GM19468 (cell line): Measurements from ENCODE around the gene CDON.
A peak's percentile ranks its signal among the peaks of the same experiment; 100 is the strongest.
"Not testable (repeated sequence)": the region's sequence is repeated elsewhere in the genome, so short reads cannot be mapped to it uniquely, and the experiment has no call there.

ENCODE experiments used
- ATAC-seq: cut with Tn5 transposase; IDR thresholded peaks from one replicate; pipeline ENCODE4 v1.9.1; 2021; ENCODE audit warnings: mild to moderate bottlenecking, moderate library complexity, moderate number of reproducible peaks; ENCODE audit not compliant: unreplicated experiment; ENCODE audit errors: extremely low read depth

The CDON gene

DNA sequence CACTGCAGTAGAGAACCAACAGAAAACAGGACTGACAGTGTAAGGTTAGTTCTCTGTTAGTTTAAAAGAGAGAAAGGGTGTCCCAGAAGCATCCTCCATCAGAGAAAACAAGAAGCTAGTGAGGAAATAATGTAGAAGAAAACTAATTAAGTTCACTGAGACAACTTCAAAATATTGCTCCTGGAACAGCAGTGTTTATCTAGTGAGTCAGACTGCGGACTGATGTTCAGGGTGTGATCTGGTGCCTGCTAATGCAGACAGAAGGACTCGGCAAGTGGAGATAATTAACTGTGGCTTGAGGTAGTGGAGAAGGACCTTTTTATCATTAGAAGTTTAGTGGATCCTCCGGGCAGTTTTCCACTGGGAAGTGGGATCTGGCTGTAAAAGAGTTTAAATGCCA is 55.4 kb downstream of the CDON start:
- no peak for ATAC-seq

DNA sequence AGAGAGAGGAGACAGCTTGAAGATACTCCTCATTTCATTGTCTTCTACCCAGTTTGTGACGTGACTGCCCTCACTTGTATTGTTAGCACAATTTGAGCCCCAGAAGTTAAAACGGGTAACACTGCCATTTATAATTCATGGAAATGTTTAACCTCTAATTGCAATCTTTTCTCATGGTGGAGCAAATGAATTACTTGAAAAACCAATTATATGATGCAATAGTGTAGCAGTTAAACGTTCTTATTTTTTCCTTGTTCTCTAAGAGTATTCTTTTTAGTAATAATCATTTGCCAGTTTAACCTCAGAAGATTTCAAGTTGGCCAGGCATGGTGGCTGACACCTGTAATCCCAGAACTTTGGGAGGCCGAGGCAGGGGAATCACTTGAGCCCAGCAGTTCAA is 56.6 kb downstream of the CDON start:
- no peak for ATAC-seq

DNA sequence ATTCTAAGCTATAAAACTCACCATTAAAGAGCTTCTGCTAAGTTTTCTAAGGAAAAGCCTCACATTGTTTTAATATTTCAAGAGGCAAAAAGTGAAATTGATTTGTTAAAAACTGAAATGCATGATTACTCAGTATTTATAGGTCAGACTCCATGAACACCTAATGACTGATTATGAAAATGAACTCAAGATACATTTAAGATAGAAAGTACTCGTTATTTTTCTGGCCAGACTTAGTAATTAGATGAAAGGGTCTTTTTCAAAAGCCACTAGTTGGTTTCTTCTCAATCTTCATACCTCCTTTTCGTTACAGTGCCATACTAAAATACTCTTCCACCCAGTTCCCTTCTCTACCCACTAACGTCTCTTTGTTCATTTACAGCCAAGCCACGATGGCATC is 60.5 kb downstream of the CDON start:
- no peak for ATAC-seq

DNA sequence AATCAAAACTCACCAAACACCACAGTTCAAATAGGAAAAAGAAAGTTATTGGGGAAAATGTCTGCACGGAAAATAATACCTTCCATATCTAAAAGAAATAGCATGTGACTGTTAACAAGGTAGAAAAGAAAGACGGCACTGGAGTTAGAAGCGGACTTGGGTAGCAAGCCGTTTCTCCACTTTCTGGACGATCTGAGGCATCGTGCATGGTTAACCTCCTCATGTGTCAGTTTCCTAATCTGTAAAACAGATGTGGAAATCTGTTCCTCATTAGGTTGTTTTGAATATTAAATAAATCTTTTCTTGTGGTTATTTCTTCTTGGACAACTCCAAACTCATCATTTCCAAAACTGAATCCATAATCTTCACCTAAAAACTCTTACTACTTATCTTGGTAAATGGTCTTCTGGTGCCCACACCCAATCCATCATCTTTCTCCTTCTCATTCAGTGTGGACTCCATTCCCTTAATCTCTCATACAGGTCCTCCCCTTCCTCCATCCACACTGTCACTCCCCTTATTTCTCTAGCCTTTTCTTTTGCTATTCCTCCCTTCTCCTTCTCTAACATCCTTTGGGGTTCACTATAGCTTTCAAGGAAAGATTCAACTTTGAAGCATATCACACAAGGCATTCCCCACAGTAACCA is 63.3 kb downstream of the CDON start:
- no peak for ATAC-seq

DNA sequence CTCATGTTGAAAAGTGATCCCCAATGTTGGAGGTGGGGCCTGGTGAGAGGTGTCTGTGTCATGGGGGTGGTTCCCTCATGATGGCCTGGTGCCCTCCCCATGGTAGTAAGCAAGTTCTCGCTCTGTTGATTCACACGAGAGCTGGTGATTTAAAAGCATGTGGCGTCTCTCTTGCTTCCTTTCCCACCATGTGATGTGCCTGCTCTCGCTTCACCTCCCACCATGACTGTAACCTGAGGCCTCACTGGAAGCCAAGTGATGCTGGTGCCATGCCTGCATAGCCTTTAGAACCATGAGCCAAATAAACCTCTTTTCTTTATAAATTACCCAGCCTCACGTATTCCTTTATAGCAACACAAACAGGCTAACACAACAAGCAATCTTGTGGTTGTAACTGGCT is 64.4 kb downstream of the CDON start:
- no peak for ATAC-seq

DNA sequence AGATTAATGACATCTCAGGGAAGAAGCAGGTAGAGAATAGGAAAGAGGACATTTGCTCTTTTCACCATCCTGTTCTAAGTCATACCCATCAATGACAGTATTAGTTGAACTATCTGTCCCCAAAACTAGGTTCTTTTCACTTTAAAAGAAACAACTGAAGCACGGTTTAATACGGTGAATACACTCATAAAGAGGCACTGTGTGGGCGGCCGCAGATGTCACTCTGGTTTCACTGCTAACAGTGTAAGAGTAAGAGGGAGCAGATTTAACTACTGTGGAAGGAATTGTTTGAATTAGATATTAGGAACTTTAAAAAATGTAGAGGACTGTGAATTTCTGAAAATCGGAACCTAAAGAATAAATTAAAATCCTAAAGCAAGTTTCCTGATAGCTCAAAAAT is 67.4 kb downstream of the CDON start:
- ATAC-seq = peak; percentile 39

DNA sequence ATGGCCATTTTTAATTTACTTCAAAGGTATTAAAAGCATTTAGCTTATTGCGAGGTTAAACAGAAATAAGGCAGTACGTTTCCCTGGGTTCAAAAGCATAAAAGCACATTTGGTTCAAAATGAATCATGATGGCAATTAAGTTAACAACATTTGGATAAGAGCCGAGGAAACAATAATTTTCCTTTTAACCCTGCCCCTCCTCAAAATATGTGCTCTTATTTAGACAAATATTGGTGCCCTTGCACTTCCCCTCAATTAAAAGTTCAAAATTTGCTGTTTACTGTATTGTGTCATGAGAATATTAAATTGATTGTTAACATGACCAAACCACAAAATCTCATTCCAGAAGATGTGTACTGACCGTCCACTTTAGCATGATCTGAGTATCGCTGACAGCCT is 68.2 kb downstream of the CDON start:
- no peak for ATAC-seq

DNA sequence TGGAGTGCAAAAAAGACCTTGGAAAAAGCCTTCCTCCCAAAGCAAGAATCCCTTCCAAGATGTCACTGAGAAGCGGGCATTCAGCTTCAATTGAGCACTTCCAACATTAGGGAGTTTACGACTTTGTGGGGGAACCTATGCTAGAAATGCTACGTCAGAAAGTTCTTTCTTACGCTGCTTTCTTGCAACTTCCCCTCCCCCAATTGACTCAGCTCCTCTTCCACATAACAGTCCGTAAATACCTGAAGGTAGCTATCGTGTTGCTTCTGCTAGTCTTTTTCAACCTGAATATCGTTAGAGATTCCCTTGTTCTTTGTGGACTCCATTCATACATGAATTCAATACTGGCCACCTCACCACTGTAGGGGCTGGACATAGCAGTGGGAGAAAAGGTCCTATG is 69.8 kb downstream of the CDON start:
- ATAC-seq = no peak

DNA sequence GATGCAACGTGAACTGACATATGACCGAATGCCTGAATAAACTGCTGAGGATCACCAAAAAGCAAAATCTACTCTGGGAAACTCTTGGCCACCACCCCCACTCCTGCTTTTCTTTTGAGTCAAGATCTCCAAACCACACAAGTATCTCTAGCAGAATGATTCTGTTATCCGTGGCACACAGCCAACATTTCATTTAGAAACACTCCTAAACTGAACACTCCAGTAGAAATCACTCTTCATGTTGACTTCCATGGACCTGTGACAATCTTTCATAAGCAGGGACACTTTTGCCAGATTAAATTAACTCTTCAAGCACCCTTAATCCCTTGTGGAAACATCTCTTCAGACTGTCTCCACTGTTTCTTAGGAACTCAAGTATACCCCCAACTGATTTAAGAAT is 72.4 kb downstream of the CDON start:
- no peak for ATAC-seq

DNA sequence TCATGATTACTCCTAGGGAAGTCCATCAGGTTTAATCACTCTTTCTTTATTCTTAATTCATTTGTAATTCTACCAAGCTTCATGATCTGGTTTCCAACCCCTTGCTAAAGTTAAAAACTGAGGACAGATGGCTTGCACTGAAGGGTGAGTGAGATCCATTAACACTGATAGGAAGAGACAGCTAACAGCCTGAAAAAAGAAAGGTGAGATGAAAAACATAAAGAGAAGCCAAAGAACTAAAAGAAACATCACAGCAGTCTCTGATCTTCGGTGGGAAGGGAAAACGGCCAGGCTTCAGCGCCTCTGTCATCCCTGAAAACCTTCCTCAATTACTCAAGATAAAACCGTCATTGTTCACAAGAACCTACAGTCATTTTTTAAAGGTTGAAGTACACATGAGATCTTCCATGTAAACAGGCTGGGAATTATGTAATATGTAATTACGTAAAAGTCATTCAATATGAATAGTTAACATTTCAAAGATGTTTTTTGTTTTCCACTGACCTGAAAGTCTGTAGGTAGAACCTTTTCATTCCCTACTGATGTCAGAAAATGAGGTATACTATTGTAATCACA is 75.5 kb downstream of the CDON start:
- no peak for ATAC-seq

DNA sequence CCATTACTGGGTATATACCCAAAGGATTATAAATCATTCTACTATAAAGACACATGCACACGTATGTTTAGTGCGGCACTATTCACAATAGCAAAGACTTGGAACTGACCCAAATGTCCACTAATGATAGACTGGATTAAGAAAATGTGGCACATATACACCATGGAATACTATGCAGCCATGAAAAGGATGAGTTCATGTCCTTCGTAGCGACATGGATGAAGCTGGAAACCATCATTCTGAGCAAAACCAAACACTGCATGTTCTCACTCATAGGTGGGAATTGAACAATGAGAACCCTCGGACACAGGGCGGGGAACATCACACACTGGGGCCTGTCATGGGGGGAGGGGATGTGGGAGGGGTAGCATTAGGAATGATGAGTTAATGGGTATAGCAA is 76.7 kb downstream of the CDON start:
- not testable (repeated sequence) for ATAC-seq

DNA sequence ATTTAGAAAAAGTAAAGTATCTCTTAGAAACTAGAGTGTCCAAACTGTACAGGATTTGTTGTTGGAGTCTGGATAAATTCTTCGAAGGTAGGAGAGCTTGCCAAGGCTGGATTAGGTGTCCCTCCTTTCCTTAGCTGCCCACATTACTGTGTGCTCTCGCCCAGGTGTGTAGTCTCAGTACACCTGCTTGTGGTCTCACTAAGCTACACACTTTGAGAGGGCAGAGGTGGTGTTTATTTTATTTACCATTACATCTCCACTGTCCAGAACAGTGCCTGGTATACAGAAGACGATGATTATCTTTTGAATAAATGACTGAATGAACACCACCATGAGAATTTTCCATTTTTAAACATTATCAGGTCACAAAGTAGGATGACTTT is 80.3 kb downstream of the CDON start:
- ATAC-seq = no peak

DNA sequence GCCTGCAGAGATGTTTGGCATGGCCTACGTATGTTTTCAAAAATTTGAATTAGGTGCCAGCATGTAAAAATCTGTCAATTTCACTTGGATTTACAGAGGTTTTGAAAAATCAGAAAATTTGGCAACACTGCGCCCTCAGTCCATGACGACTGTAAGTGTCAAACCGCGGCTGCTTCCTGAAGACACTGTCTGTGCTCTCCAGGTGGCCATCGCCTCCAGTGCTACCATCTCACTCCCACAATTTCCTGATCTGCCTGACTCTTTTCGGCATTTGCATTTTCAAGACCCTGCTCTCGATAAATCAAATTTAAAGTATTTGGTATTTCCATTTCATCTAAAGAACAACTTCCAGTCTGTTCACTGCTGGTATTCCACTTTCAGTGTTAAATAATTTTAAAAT is 82.2 kb downstream of the CDON start:
- no peak for ATAC-seq

DNA sequence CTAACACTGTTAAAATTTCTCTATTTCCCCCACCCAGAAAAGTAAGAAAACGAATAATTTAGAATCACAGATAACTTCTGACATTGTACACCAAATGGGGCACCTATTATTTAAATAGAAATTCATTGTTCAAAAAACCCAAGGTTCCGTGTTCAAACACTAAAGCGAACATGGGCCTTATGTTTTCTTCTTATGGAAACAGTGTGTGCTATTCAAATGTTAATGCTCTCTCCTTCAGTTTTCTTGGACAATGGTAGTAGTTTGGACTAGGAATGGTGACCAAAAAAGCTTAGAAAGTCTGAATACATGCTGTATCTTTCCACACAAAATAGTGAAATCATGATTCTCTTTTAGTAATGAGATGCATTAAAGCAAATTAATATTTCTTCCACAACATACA is 83.2 kb downstream of the CDON start:
- no peak for ATAC-seq

DNA sequence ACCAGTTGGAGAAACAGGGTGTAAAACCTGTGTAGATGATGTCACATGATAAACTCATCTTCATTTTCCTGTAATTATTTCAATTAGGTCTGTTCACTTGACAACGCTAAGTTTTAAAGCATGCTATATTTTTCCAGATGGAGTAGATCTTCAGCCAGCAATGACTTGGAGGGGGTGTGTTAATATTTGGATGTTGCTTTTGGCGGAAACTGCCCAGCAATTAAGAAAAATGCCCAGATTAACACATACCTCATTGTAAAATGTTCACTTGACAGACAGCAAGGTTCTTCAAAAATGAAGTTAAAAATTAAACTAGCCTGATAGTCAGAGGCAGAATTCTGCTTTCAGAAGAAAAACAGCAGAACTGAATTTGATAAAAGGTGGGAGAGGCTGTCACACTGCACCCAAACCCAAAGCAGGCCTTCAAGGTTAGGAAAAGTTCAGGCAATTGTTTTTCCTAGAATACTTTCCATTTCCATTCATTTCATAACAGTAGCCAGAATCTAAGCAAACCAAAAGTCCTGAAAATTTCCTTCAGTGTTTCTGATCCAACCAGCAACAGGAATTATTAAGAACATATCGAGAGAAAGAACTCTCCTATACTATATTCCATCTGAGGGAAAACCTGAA is 83.8 kb downstream of the CDON start:
- ATAC-seq = no peak

DNA sequence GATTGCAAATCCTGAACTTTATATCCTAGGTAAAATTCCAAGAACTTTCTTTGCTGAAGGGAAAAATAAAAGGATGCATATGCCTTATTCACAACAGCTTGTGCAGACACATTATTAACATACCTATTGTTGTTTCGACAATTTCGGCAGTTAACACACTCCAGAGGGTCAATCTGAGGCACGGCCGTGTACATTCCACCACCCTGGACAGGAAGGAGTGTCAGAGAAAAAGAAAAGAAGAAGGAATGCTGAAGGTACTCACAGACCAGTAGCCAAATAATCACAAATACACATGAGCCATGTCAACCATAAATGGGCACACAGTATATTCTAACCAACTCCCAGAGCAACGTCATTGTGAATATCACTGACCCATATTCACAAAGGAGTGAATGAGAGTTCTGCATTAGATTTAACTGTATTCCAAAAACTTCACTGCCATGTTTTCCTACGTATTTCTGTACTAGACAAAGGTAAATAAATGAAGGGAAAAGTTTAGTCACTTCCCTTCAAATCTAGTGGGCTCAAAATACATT is 84.4 kb downstream of the CDON start:
- ATAC-seq = no peak

DNA sequence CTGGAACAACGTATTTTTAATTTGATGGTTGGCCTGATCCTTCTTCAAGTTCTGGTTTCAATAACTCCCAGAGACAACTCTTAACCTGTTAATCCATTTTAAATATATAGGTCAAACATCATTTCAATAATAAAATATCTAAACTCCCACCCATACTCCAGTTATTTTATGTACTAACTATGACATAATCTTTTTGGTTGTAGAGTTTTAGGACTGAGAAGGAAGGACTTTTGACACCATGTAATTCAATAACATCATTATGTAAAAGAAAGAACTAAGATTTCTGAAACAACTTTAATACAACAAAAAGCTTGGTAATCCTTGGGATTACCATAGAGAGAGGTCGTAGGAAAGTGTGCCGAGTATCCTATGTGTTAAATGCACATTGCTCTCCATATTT is 85.3 kb downstream of the CDON start:
- ATAC-seq = no peak

DNA sequence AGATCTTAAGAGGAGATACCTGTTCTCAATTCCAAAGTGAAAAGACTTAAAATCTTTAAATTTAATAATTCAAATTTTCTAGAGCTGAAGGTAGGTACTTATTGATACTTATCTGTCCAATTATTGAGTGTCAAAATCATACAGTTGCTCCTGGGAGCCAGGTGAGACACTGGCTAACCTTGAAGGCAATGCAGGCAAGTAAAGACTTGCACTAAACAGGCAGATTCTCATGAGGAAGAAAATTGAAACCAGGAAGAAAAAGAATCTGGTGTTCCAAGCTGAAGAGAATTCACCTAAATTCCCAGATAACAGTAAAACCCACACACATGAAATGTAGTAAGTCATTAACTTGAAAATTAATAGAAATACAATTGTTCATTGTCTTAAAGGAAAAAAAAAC is 86.5 kb downstream of the CDON start:
- no peak for ATAC-seq

DNA sequence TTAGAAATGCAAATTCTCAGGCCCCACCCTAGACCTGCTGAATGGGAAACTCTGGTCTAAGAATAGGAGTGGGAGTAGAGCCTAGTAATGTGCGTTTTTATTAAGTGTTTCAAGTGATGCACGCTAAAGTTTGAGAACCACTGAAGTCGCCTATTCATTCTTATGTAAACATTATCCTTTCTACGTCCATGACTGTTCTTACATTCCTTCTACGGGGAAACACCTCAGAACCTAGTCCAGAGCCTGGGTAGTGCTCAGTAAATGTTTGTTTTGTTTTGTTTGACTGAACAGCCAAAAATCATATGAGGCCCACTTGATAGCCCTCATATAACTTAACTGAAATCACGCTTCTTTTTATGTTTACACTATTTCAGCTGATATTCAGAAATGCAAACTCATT is 87.0 kb downstream of the CDON start:
- ATAC-seq = no peak

DNA sequence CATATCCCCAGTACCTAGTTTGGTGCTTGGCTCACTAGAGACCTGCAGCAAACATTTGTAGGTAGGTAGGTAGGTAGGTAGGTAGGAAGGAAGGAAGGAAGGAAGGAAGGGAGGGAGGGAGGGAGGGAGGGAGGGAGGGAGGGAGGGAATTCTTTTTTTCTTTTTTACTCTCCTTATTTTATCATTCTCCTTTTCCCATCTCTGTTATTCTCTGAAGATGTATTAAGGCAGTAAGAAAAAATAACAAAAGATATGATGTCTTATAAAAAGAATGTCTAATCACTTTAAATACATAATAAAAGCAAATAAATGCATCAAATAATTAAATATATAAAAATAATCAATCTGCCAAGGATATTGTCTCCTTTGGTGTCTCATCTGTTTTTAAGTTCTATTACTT is 88.4 kb downstream of the CDON start:
- no peak for ATAC-seq

DNA sequence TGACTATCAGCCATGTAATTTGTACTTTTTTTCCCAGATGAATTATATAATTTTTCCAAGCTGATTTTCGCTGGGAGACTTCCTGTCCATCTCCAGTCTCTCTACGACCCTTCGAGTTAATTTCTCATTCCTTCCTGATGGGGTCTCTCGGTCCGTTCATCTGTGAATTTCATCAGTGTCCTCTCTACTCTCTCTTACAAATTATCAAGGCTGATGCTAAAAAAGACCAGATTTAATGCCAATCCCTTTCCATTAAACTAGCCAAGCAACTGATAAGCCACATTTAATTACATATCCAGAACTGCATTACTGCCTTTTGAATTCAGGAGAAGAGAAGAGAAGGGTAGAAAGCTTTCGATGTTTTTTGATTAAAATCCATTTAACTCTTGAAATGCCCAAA is 91.0 kb downstream of the CDON start:
- ATAC-seq = no peak

DNA sequence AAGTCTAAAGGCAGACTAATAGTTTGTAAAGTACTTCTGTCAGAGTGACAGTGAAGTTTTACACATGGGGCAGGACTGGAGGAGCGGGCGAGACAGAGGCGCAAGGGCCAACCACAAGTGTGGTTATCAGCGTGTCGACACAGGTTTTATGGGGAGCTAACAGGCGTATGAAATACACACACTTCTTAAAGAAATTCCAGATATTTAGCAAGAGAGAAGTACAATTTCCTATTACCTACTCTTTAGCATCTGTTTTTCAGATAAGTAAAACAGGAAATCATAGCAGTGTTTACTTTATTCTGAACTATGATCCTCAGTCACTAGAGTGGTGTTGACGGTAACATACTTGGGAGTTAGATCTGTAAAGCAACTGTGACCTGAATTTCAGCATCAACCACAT is 94.3 kb downstream of the CDON start:
- no peak for ATAC-seq
